Right atrium auricular region (tissue), 2 donors: ENCODE measurements around the gene NMRAL1. TPM values are rescaled to one million over a fixed set of nuclear protein-coding genes. Genes with fewer than 3 reads are reported as not detected.

Source experiments
- DNase-seq: peaks from one replicate; pipeline ENCODE4 v3.0.0-alpha.2; 2019; ENCODE audit warnings: low spot score
- H3K27ac ChIP-seq, 2 donors: fragments of 200-600 bp; sonication (generic); 1 replicate in 1 of 2; 2 replicates in 1 of 2; pipeline ENCODE4 v1.5.1; 2016 to 2019
- H3K27me3 ChIP-seq, 2 donors: fragments of 200-600 bp; sonication (generic); one replicate each; pipeline versions ENCODE4 v1.5.1 to v1.6.0; 2017 to 2019
- H3K36me3 ChIP-seq: fragments of 200-600 bp; sonication (generic); one replicate; pipeline ENCODE4 v1.5.1; 2016
- H3K4me1 ChIP-seq, 2 donors: fragments of 200-600 bp; sonication (generic); one replicate each; pipeline versions ENCODE4 v1.5.1 to v1.6.0; 2017 to 2019
- H3K4me3 ChIP-seq, 2 donors: fragments of 200-600 bp; sonication (generic); 1 replicate in 1 of 2; 2 replicates in 1 of 2; pipeline ENCODE4 v1.5.1; 2017 to 2019; ENCODE audit warnings: mild to moderate bottlenecking in 1 of 2, moderate library complexity in 1 of 2
- H3K9me3 ChIP-seq, 2 donors: fragments of 200-600 bp; sonication (generic); one replicate each; pipeline ENCODE4 v1.5.1; 2019
- CTCF ChIP-seq, 2 donors: fragments of 200-600 bp; sonication (generic); IDR thresholded peaks; one replicate each; pipeline ENCODE4 v1.5.1; 2019; ENCODE audit warnings: antibody characterized with exemption in 2 of 2
- total RNA-seq, 2 donors: library from RNA; depleted of rRNA; stranded (reverse); fragments of >200 nt; gene quantifications; one replicate each; pipeline ENCODE4 v1.1.0, GENCODE V29; 2016

NMRAL1 gene
- total RNA-seq, 2 donors from 2014 or later: 18.7 to 36.3 TPM

- H3K4me1 ChIP-seq: peaks cover 0 to 36% of the 10 kb centered on the region in 2 donors
- no peak overlapping the region for H3K27ac ChIP-seq
- no peaks in the 10 kb centered on the region for H3K27me3 ChIP-seq
- no peak for TF ChIP-seq CTCF (IDR thresholded peaks at IDR 0.05)
- H3K9me3 ChIP-seq: no peaks in the 10 kb centered on the region
- peaks cover 71% of the 10 kb centered on the region for H3K36me3 ChIP-seq
- no peak overlapping the region for H3K4me3 ChIP-seq
- DNase-seq: no peak
These were observed 34.4 kb upstream of the NMRAL1 start for GRCh38 chr16:4508806-4509205.

- no peak for TF ChIP-seq CTCF (IDR thresholded peaks at IDR 0.05)
- Histone ChIP-seq H3K27me3 (no peaks in the 10 kb centered on the region), H3K4me3 (no peak overlapping the region), H3K9me3 (no peaks in the 10 kb centered on the region), H3K36me3 (peaks cover 64% of the 10 kb centered on the region), H3K27ac (no peak overlapping the region), H3K4me1 (peaks cover 0 to 26% of the 10 kb centered on the region in 2 donors)
- no peak for DNase-seq
These were observed 33.3 kb upstream of the NMRAL1 start for GRCh38 chr16:4507588-4508345.

GRCh38 chr16:4506450-4506849 lies 32.0 kb upstream of the NMRAL1 start:
- Histone ChIP-seq H3K27ac (peak overlapping the region in 1 of 2 donors; percentile 26), H3K4me1 (peaks cover 0 to 18% of the 10 kb centered on the region in 2 donors), H3K4me3 (no peak overlapping the region), H3K9me3 (no peaks in the 10 kb centered on the region), H3K27me3 (no peaks in the 10 kb centered on the region), H3K36me3 (peaks cover 58% of the 10 kb centered on the region)
- TF ChIP-seq CTCF (IDR thresholded peaks at IDR 0.05): peak; percentile 79 to 81
- DNase-seq: no peak

GRCh38 chr16:4505356-4506147 lies 31.1 kb upstream of the NMRAL1 start:
- DNase-seq: no peak
- Histone ChIP-seq H3K9me3 (no peaks in the 10 kb centered on the region), H3K4me3 (no peak overlapping the region), H3K4me1 (peaks cover 3 to 19% of the 10 kb centered on the region in 2 donors), H3K27me3 (no peaks in the 10 kb centered on the region), H3K27ac (no peak overlapping the region), H3K36me3 (peaks cover 52% of the 10 kb centered on the region)
- TF ChIP-seq CTCF (IDR thresholded peaks at IDR 0.05): no peak

- H3K27me3 ChIP-seq: no peaks in the 10 kb centered on the region
- H3K4me3 ChIP-seq: peak overlapping the region in 1 of 2 donors; percentile 17
- no peak for DNase-seq
- TF ChIP-seq CTCF (IDR thresholded peaks at IDR 0.05): no peak
- no peaks in the 10 kb centered on the region for H3K9me3 ChIP-seq
- H3K4me1 ChIP-seq: peaks cover 3 to 31% of the 10 kb centered on the region in 2 donors
- peak overlapping the region; percentile 61 to 86 for H3K27ac ChIP-seq
- peaks cover 23% of the 10 kb centered on the region for H3K36me3 ChIP-seq
These were observed 26.6 kb upstream of the NMRAL1 start for GRCh38 chr16:4501071-4501478.
